Type B pancreatic cell (in vitro differentiated cells): ENCODE results near the gene RPSA. TPM values are rescaled to one million over a fixed set of nuclear protein-coding genes. Genes with fewer than 3 reads are reported as not detected.
A peak's percentile ranks its signal among the peaks of the same experiment; 100 is the strongest.

Experiments
- DNase-seq: peaks from one replicate; pipeline ENCODE4 v3.0.0; 2021; ENCODE audit warnings: mixed read lengths; ENCODE audit not compliant: unreplicated experiment; ENCODE audit errors: extremely low spot score
- H3K27ac Mint-ChIP-seq: 2 replicates; pipeline ENCODE4 v1.8.0; 2021; ENCODE audit warnings: mild to moderate bottlenecking, mixed read lengths
- H3K27me3 Mint-ChIP-seq: 2 replicates; pipeline ENCODE4 v1.8.0; 2021; ENCODE audit warnings: mixed read lengths
- H3K36me3 Mint-ChIP-seq: 2 replicates; pipeline ENCODE4 v1.8.0; 2021; ENCODE audit warnings: mixed read lengths
- H3K4me1 Mint-ChIP-seq: one replicate; pipeline ENCODE4 v1.8.0; 2021; ENCODE audit warnings: mixed read lengths; ENCODE audit not compliant: unreplicated experiment
- H3K4me3 Mint-ChIP-seq: 2 replicates; pipeline ENCODE4 v1.8.0; 2021; ENCODE audit warnings: mild to moderate bottlenecking, mixed read lengths
- H3K9me3 Mint-ChIP-seq: 2 replicates; pipeline ENCODE4 v1.8.0; 2021; ENCODE audit warnings: mixed read lengths
- total RNA-seq: library from RNA; stranded (reverse); gene quantifications from 2 replicates; pipeline ENCODE4 v1.2.1, GENCODE V29; 2021; ENCODE audit warnings: low replicate concordance
- TF ChIP-seq, protein P1 (sequence below): fragments of 200-600 bp; sonication (generic); conservative IDR thresholded peaks from 2 replicates; pipeline ENCODE4 v1.5.0; 2021; ENCODE audit warnings: antibody characterized with exemption, mild to moderate bottlenecking

RPSA gene
- total RNA-seq, 1 donor from 2014 or later: 1,454 TPM

DNA sequence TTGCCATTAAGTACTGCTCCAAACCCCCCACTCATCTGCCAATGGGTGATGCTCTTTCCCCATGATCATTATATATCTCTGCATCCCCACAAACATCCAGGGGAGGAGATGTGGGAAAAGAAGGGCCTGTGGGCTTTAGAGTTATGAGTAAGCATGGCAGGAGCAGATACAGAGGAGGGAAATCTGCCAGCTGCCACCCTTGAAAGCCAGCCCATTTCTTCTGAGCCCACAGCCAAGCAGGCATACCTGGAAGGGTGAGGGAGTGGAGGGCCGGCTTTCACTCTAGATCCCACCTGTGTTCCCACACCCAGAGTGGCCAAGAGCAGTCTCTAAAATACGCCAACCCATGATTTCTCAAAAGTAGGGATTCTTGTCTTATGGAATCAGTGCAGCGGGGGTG is 25.1 kb upstream of the RPSA start:
- Mint-ChIP-seq H3K9me3 (no peaks in the 10 kb centered on the region), H3K36me3 (peaks cover 4% of the 10 kb centered on the region), H3K27ac (peak overlapping the region; percentile 50), H3K27me3 (peaks cover 7% of the 10 kb centered on the region), H3K4me3 (peak overlapping the region; percentile 51), H3K4me1 (peaks cover 22% of the 10 kb centered on the region)
- DNase-seq: no peak
- TF ChIP-seq, protein P1, sequence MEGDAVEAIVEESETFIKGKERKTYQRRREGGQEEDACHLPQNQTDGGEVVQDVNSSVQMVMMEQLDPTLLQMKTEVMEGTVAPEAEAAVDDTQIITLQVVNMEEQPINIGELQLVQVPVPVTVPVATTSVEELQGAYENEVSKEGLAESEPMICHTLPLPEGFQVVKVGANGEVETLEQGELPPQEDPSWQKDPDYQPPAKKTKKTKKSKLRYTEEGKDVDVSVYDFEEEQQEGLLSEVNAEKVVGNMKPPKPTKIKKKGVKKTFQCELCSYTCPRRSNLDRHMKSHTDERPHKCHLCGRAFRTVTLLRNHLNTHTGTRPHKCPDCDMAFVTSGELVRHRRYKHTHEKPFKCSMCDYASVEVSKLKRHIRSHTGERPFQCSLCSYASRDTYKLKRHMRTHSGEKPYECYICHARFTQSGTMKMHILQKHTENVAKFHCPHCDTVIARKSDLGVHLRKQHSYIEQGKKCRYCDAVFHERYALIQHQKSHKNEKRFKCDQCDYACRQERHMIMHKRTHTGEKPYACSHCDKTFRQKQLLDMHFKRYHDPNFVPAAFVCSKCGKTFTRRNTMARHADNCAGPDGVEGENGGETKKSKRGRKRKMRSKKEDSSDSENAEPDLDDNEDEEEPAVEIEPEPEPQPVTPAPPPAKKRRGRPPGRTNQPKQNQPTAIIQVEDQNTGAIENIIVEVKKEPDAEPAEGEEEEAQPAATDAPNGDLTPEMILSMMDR: no peak

DNA sequence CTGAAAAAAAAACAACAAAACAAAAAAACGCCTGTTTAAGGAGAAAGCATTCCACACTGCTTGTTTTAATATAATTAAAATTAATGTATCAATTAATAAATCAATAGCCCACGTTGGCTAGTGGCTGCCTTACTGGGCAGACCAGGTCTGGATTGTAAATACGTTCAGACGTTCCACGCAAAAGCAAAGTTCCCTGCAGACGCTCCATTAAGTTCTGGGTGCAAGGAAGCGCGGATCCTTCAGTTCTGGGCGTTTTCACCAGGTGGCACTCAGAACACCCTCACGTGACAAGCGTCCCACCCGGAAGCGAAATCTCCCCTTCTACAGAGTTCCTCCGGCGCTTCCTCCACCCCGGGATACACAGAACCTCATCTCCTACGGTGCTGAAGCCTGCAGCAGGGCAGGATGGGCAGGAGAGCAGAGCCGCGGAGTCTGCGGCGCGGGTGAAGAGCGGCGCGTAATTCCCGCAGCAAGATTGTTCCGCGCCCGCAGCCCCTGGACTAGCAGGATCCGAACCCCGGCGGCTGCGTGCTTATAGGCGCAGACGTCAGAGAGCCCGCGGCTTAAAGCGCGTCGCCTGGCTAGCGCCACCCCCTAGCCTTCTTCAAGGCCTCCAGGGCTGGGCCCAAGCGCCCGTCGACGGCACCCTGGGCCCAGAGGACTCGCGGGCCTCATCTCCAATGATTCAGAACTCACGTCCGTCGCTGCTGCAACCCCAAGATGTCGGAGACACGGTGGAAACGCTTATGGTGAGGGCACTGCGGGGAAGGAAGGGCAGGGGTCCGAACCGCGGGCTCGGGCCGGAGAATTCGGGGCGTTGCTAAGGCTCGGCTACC is 23.3 kb upstream of the RPSA start, which contains the start of gene SLC25A38:
TSS of gene SLC25A38 (plus strand) at position 326 of the 836 bp plus-strand sequence. CDS start at position 681, 355 bp downstream.
- peaks cover 4% of the 10 kb centered on the region for H3K36me3 Mint-ChIP-seq
- peak within 1 kb of the TSS; percentile 99 for H3K4me3 Mint-ChIP-seq
- H3K27me3 Mint-ChIP-seq: no peaks in the 10 kb centered on the region
- no peaks in the 10 kb centered on the region for H3K9me3 Mint-ChIP-seq
- DNase-seq: peak; percentile 80
- peak within 1 kb of the TSS; percentile 100 for H3K27ac Mint-ChIP-seq
- TF ChIP-seq, protein P1: peak; percentile 50
- peaks cover 33% of the 10 kb centered on the region for H3K4me1 Mint-ChIP-seq

DNA sequence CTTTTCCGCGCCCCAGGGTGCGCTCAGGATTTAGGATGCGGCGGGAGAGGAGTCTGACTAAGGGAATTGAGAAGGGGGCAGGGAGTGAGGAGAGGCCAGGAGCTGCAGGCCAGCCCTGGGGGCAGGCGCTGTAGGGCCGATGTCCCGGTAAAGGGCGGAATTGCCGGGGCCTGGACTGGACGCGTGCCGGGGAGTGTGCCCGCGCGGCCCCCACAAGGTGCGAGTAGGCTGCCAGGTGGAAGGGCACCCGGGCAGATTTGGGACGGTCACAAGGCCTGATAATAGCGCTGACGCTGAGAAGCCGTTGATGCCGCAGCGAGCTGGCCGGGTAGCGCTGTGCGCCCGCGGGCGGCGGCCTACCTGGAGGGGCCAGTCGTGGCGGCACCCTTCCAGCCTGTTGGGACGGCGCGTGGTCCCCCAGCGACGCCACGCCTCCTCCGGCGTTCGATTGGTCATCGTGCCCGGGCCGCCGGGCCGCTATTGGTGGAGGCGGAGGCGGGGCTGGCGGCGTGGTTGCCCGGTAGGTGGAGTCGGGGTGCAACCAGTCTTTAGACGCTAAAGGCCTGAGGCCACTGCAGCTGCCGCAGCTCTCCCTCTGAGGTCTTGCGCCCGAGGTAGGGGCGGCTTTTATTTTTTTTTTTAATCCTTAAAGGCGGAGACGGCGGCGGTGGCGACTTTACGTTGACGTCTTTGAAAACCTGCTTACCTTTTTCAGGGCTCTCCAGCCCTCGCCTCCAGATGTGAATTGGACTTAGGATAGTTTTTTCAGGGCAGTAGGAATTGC is 22.4 kb upstream of the RPSA start:
- peaks cover 8% of the 10 kb centered on the region for H3K36me3 Mint-ChIP-seq
- TF ChIP-seq, protein P1: peak; percentile 27
- H3K4me3 Mint-ChIP-seq: peak overlapping the region; percentile 99
- no peaks in the 10 kb centered on the region for H3K27me3 Mint-ChIP-seq
- no peaks in the 10 kb centered on the region for H3K9me3 Mint-ChIP-seq
- DNase-seq: peak; percentile 97
- peak overlapping the region; percentile 100 for H3K27ac Mint-ChIP-seq
- H3K4me1 Mint-ChIP-seq: peaks cover 32% of the 10 kb centered on the region

DNA sequence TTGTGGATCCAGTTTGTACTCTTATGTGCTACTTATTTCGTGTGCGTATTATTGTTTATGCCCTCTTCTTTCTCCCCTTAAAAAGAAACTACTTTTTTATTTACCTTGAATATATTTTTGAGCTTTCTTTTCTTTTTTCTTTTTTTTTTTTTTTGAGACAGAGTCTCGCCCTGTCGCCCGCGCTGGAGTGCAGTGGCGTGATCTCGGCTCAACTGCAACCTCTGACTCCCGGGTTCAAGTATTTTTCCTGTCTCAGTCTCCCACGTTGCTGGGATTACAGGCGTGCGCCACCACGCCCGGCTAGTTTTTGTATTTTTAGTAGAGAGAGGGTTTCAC is 21.9 kb upstream of the RPSA start:
- Mint-ChIP-seq H3K4me1 (peaks cover 32% of the 10 kb centered on the region), H3K27ac (peak overlapping the region; percentile 80), H3K9me3 (no peaks in the 10 kb centered on the region), H3K27me3 (no peaks in the 10 kb centered on the region), H3K4me3 (peak overlapping the region; percentile 99), H3K36me3 (peaks cover 12% of the 10 kb centered on the region)
- TF ChIP-seq, protein P1: no peak
- DNase-seq: no peak

DNA sequence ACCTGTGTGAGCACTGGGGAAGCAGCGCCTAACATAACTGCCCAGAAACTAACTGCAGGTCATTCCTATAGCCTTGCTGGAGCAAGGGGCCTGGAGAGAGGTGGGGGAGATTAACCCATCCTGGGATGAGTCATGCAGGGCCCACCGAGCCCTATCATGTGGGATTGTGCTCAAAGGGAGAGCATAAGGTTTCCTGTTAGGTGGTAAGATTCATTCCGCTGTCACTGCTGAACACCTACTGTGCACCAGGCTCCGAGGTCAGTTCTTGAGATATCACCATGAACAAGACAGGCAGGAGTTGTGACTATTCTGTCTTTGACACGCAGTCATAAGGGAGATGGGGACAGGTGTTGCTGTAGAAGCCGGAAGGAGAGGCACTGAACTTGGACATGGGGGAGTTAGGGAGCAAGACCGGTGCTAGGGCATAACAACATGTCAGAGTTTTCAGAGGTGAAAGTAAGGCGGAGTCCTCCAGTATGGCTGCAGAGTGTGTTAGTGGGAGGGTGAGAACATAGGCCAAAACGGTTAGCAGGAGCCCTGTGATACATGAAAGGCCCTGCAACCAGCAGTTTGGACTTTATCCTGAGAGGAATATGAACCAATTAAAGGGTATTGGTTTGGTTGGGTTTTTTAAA is 20.9 kb upstream of the RPSA start:
- H3K4me3 Mint-ChIP-seq: peak overlapping the region; percentile 99
- no peaks in the 10 kb centered on the region for H3K27me3 Mint-ChIP-seq
- H3K9me3 Mint-ChIP-seq: no peaks in the 10 kb centered on the region
- peaks cover 8% of the 10 kb centered on the region for H3K36me3 Mint-ChIP-seq
- DNase-seq: no peak
- peak overlapping the region; percentile 46 for H3K27ac Mint-ChIP-seq
- H3K4me1 Mint-ChIP-seq: peaks cover 32% of the 10 kb centered on the region
- TF ChIP-seq, protein P1: no peak
